ENCODE measurements around the gene TRAPPC8. TPM values are rescaled to one million over a fixed set of nuclear protein-coding genes. Genes with fewer than 3 reads are reported as not detected.
"Not testable (repeated sequence)": the region's sequence is repeated elsewhere in the genome, so short reads cannot be mapped to it uniquely, and the experiment has no call there.

The TRAPPC8 gene
- polyA plus RNA-seq, 6 donors from 2014 or later: 10.1 to 28.6 (median 22.5) TPM

GRCh38 chr18:31954349-31954748 is 11.4 kb upstream of the TRAPPC8 start:
- H3K36me3 Mint-ChIP-seq: no peaks in the 10 kb centered on the region
- H3K9me3 Mint-ChIP-seq: no peaks in the 10 kb centered on the region
- H3K27me3 Mint-ChIP-seq: peaks cover 0 to 20% (median 8%) of the 10 kb centered on the region in 3 donors
- no peak overlapping the region for H3K4me3 Mint-ChIP-seq
- peak overlapping the region in 1 of 6 donors; percentile 42 for H3K27ac Mint-ChIP-seq
- no peak for DNase-seq
- no peak for ATAC-seq (ENCODE audit: low read depth in 2 of 2)
- H3K4me1 Mint-ChIP-seq: no peaks in the 10 kb centered on the region

- ATAC-seq (ENCODE audit: low read depth in 2 of 2); H3K36me3 Mint-ChIP-seq; H3K27ac Mint-ChIP-seq; DNase-seq; H3K4me1 Mint-ChIP-seq; H3K9me3 Mint-ChIP-seq; H3K4me3 Mint-ChIP-seq: not testable (repeated sequence)
- H3K27me3 Mint-ChIP-seq: peaks cover 0 to 20% (median 8%) of the 10 kb centered on the region in 3 donors
Observed at GRCh38 chr18:31953699-31954098, 10.8 kb upstream of the TRAPPC8 start.

GRCh38 chr18:31952223-31952622 is 9.3 kb upstream of the TRAPPC8 start:
- DNase-seq (no peak), ATAC-seq (ENCODE audit: low read depth in 2 of 2) (no peak)
- H3K9me3 Mint-ChIP-seq: no peaks in the 10 kb centered on the region
- H3K36me3 Mint-ChIP-seq: no peaks in the 10 kb centered on the region
- no peak overlapping the region for H3K4me3 Mint-ChIP-seq
- H3K27ac Mint-ChIP-seq: peak overlapping the region in 2 of 6 donors; percentile 5 to 41
- H3K4me1 Mint-ChIP-seq: no peaks in the 10 kb centered on the region
- H3K27me3 Mint-ChIP-seq: peaks cover 0 to 20% (median 8%) of the 10 kb centered on the region in 3 donors

GRCh38 chr18:31950583-31950982 is 7.7 kb upstream of the TRAPPC8 start:
- Mint-ChIP-seq H3K27ac (no peak overlapping the region), H3K9me3 (no peaks in the 10 kb centered on the region), H3K27me3 (peaks cover 0 to 20% (median 8%) of the 10 kb centered on the region in 3 donors), H3K36me3 (no peaks in the 10 kb centered on the region), H3K4me1 (no peaks in the 10 kb centered on the region), H3K4me3 (no peak overlapping the region)
- no peak for ATAC-seq (ENCODE audit: low read depth in 2 of 2)
- DNase-seq: no peak

GRCh38 chr18:31948349-31948748 is 5.4 kb upstream of the TRAPPC8 start:
- ATAC-seq (ENCODE audit: low read depth in 2 of 2); H3K36me3 Mint-ChIP-seq; DNase-seq; H3K9me3 Mint-ChIP-seq: not testable (repeated sequence)
- Mint-ChIP-seq H3K4me3 (peak overlapping the region in 1 of 8 donors; percentile 30), H3K4me1 (peaks cover 7 to 12% (median 12%) of the 10 kb centered on the region in 3 donors), H3K27me3 (peaks cover 0 to 20% (median 8%) of the 10 kb centered on the region in 3 donors), H3K27ac (peak overlapping the region in 1 of 6 donors; percentile 20)

GRCh38 chr18:31946305-31947046 is 3.5 kb upstream of the TRAPPC8 start:
- H3K36me3 Mint-ChIP-seq: no peaks in the 10 kb centered on the region
- H3K4me1 Mint-ChIP-seq: peaks cover 11 to 23% (median 22%) of the 10 kb centered on the region in 3 donors
- H3K27me3 Mint-ChIP-seq: peaks cover 0 to 8% (median 0%) of the 10 kb centered on the region in 3 donors
- ATAC-seq (ENCODE audit: low read depth in 2 of 2): no peak
- H3K4me3 Mint-ChIP-seq: peak overlapping the region in 1 of 8 donors; percentile 10
- no peaks in the 10 kb centered on the region for H3K9me3 Mint-ChIP-seq
- no peak for DNase-seq
- H3K27ac Mint-ChIP-seq: peak overlapping the region in 3 of 6 donors; percentile 35 to 62 (median 36)

- Mint-ChIP-seq H3K27me3 (no peaks in the 10 kb centered on the region), H3K9me3 (no peaks in the 10 kb centered on the region), H3K27ac (peak overlapping the region; percentile 97 to 100 (median 100)), H3K36me3 (no peaks in the 10 kb centered on the region), H3K4me1 (peaks cover 19 to 40% (median 40%) of the 10 kb centered on the region in 3 donors), H3K4me3 (peak overlapping the region; percentile 91 to 100 (median 100))
- peak; percentile 4 for DNase-seq
- ATAC-seq (ENCODE audit: low read depth in 2 of 2): no peak
Observed at GRCh38 chr18:31943878-31944816, 1.2 kb upstream of the TRAPPC8 start.

GRCh38 chr18:31942291-31942998 is 483 bp downstream of the TRAPPC8 start:
- no peaks in the 10 kb centered on the region for H3K9me3 Mint-ChIP-seq
- ATAC-seq (ENCODE audit: low read depth in 2 of 2): peak; percentile 59 to 63
- peak overlapping the region; percentile 99 to 100 (median 100) for H3K27ac Mint-ChIP-seq
- DNase-seq: peak; percentile 42
- no peaks in the 10 kb centered on the region for H3K27me3 Mint-ChIP-seq
- H3K4me3 Mint-ChIP-seq: peak overlapping the region; percentile 91 to 100 (median 100)
- no peaks in the 10 kb centered on the region for H3K36me3 Mint-ChIP-seq
- H3K4me1 Mint-ChIP-seq: peaks cover 24 to 49% (median 47%) of the 10 kb centered on the region in 3 donors

GRCh38 chr18:31941010-31941809 is 1.7 kb downstream of the TRAPPC8 start:
- no peaks in the 10 kb centered on the region for H3K27me3 Mint-ChIP-seq
- DNase-seq (no peak), ATAC-seq (ENCODE audit: low read depth in 2 of 2) (no peak)
- H3K4me3 Mint-ChIP-seq: peak overlapping the region; percentile 91 to 100 (median 100)
- H3K4me1 Mint-ChIP-seq: peaks cover 24 to 49% (median 47%) of the 10 kb centered on the region in 3 donors
- no peaks in the 10 kb centered on the region for H3K9me3 Mint-ChIP-seq
- H3K27ac Mint-ChIP-seq: peak overlapping the region in 5 of 6 donors; percentile 69 to 100 (median 100)
- H3K36me3 Mint-ChIP-seq: no peaks in the 10 kb centered on the region

GRCh38 chr18:31934773-31935172 is 8.2 kb downstream of the TRAPPC8 start:
- not testable (repeated sequence) for ATAC-seq (ENCODE audit: low read depth in 2 of 2); H3K27me3 Mint-ChIP-seq; H3K27ac Mint-ChIP-seq

GRCh38 chr18:31931886-31932240 is 11.1 kb downstream of the TRAPPC8 start:
- DNase-seq: no peak
- H3K36me3 Mint-ChIP-seq: peaks cover 0 to 5% of the 10 kb centered on the region in 2 donors

More at GRCh38 chr18:31934773-31935172, 8.2 kb downstream of the TRAPPC8 start:
- not testable (repeated sequence) for H3K36me3 Mint-ChIP-seq, H3K9me3 Mint-ChIP-seq, DNase-seq, H3K4me3 Mint-ChIP-seq
- peaks cover 16 to 27% (median 18%) of the 10 kb centered on the region in 3 donors for H3K4me1 Mint-ChIP-seq

GRCh38 chr18:31931163-31931885 is 11.6 kb downstream of the TRAPPC8 start:
- no peaks in the 10 kb centered on the region for H3K27me3 Mint-ChIP-seq

More at GRCh38 chr18:31931886-31932240, 11.1 kb downstream of the TRAPPC8 start:
- Mint-ChIP-seq H3K27me3 (no peaks in the 10 kb centered on the region), H3K27ac (peak overlapping the region in 2 of 6 donors; percentile 27 to 89), H3K9me3 (no peaks in the 10 kb centered on the region), H3K4me1 (peaks cover 4 to 12% (median 7%) of the 10 kb centered on the region in 3 donors), H3K4me3 (peak overlapping the region in 1 of 8 donors; percentile 37)
- no peak for ATAC-seq (ENCODE audit: low read depth in 2 of 2)

More at GRCh38 chr18:31931163-31931885, 11.6 kb downstream of the TRAPPC8 start:
- ATAC-seq (ENCODE audit: low read depth in 2 of 2): no peak
- Mint-ChIP-seq H3K27ac (peak overlapping the region in 2 of 6 donors; percentile 12 to 89), H3K4me3 (no peak overlapping the region), H3K4me1 (peaks cover 4 to 12% (median 7%) of the 10 kb centered on the region in 3 donors), H3K9me3 (no peaks in the 10 kb centered on the region), H3K36me3 (peaks cover 0 to 8% of the 10 kb centered on the region in 2 donors)
- DNase-seq: no peak

All from naive B cell (primary cell).